CD4-positive, CD25-positive, alpha-beta regulatory T cell (primary cell): Measurements from ENCODE around the gene CDT1. TPM values are rescaled to one million over a fixed set of nuclear protein-coding genes. Genes with fewer than 3 reads are reported as not detected.
"Not testable (repeated sequence)": the region's sequence is repeated elsewhere in the genome, so short reads cannot be mapped to it uniquely, and the experiment has no call there.

ENCODE experiments used
- ATAC-seq, 2 donors: fragments of 150-1000 bp; cut with Tn5 transposase; one replicate each; pipeline ENCODE4 v1.10.0; 2021; ENCODE audit warnings: low read depth in 2 of 2, moderate number of reproducible peaks in 2 of 2, moderate library complexity in 1 of 2
- DNase-seq, 3 donors: peaks; one replicate each; pipeline versions ENCODE4 v3.0.0 to v3.0.0-alpha.2; 2012 to 2022; ENCODE audit warnings: mixed read lengths in 1 of 3
- H3K27ac ChIP-seq: one replicate; pipeline ENCODE4 v1.7.0; 2013; ENCODE audit warnings: mild to moderate bottlenecking, low read length; ENCODE audit not compliant: insufficient read depth, poor library complexity, severe bottlenecking
- H3K27me3 ChIP-seq: one replicate; pipeline ENCODE4 v1.7.0; 2013; ENCODE audit warnings: low read length; ENCODE audit not compliant: control insufficient read depth, insufficient read depth
- H3K36me3 ChIP-seq: one replicate; pipeline ENCODE4 v1.7.0; 2013; ENCODE audit warnings: mild to moderate bottlenecking, low read length, moderate library complexity; ENCODE audit not compliant: control insufficient read depth, insufficient read depth
- H3K4me1 ChIP-seq: 2 replicates; pipeline ENCODE4 v1.7.0; 2013; ENCODE audit warnings: mild to moderate bottlenecking, low read length; ENCODE audit not compliant: insufficient read depth, control insufficient read depth, poor library complexity, severe bottlenecking
- H3K4me3 ChIP-seq: one replicate; pipeline ENCODE4 v1.7.0; 2013; ENCODE audit warnings: low read depth, mild to moderate bottlenecking, low read length, moderate library complexity
- H3K9me3 ChIP-seq, 2 experiments: 1 replicate in 1 of 2; 2 replicates in 1 of 2; pipeline ENCODE4 v1.7.0; 2013; ENCODE audit warnings: low read length in 2 of 2, mild to moderate bottlenecking in 1 of 2, moderate library complexity in 1 of 2; ENCODE audit not compliant: control insufficient read depth in 2 of 2
- H3K27ac Mint-ChIP-seq, 3 donors: one replicate each; pipeline ENCODE4 v1.8.0; 2020 to 2022; ENCODE audit warnings: mild to moderate bottlenecking in 3 of 3, mixed read lengths in 3 of 3, moderate library complexity in 2 of 3
- H3K27me3 Mint-ChIP-seq: one replicate; pipeline ENCODE4 v1.8.0; 2022; ENCODE audit warnings: mild to moderate bottlenecking, mixed read lengths
- H3K36me3 Mint-ChIP-seq: one replicate; pipeline ENCODE4 v1.8.0; 2020; ENCODE audit warnings: mixed read lengths
- H3K4me1 Mint-ChIP-seq, 4 donors: one replicate each; pipeline ENCODE4 v1.8.0; 2020 to 2022; ENCODE audit warnings: mixed read lengths in 4 of 4, mild to moderate bottlenecking in 1 of 4
- H3K4me3 Mint-ChIP-seq, 4 donors: one replicate each; pipeline ENCODE4 v1.8.0; 2020 to 2022; ENCODE audit warnings: mild to moderate bottlenecking in 4 of 4, mixed read lengths in 4 of 4, moderate library complexity in 3 of 4
- H3K9me3 Mint-ChIP-seq, 7 donors: one replicate each; pipeline ENCODE4 v1.8.0; 2020 to 2022; ENCODE audit warnings: mixed read lengths in 7 of 7, mild to moderate bottlenecking in 3 of 7, moderate library complexity in 2 of 7
- polyA plus RNA-seq, 4 donors: library from polyadenylated mRNA; unstranded; fragments of 300-500 nt; fragmentation: Illumina TruSeq; gene quantifications; one replicate each; pipeline ENCODE4 v1.2.3, GENCODE V29; 2021
- total RNA-seq: library from RNA; stranded (reverse); gene quantifications from one replicate; pipeline ENCODE4 v1.2.3, GENCODE V29; 2022

Gene CDT1
- total and polyA plus RNA-seq, 5 donors from 2014 or later = 0.60 to 4.8 (median 1.4) TPM

DNA sequence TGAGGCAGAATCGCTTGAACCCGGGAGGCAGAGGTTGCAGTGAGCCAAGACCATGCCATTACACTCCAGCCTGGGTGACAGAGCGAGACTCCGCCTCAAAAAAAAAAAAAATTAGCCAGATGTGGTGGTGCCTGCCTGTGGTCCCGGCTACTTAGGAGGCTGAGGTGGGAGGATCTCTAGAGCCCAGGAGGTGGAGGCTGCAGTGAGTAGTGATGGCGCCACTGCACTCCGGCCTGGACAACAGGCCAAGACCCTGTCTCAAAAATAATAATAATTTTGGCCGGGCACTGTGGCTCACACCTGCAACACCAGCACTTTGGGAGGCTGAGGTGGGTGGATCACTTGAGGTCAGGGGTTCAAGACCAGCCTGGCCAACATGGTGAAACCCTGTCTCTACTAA is 14.8 kb upstream of the CDT1 start:
- H3K36me3 Mint-ChIP-seq, DNase-seq: not testable (repeated sequence)
- peak overlapping the region in 1 of 3 donors; percentile 63 for H3K27ac Mint-ChIP-seq

GRCh38 chr16:88789594-88789993 is 14.0 kb upstream of the CDT1 start:
- Histone ChIP-seq H3K27ac (no peak overlapping the region), H3K36me3 (no peaks in the 10 kb centered on the region), H3K9me3 (no peaks in the 10 kb centered on the region), H3K4me3 (no peak overlapping the region), H3K4me1 (peaks cover 51% of the 10 kb centered on the region), H3K27me3 (no peaks in the 10 kb centered on the region)
- H3K36me3 Mint-ChIP-seq = no peaks in the 10 kb centered on the region
- H3K9me3 Mint-ChIP-seq = no peaks in the 10 kb centered on the region
- ATAC-seq = no peak
- H3K27me3 Mint-ChIP-seq = peaks cover 2% of the 10 kb centered on the region
- no peak for DNase-seq
- H3K27ac Mint-ChIP-seq = peak overlapping the region in 2 of 3 donors; percentile 20 to 67
- H3K4me1 Mint-ChIP-seq = peaks cover 0 to 47% (median 20%) of the 10 kb centered on the region in 4 donors
- peak overlapping the region in 3 of 4 donors; percentile 50 to 81 (median 71) for H3K4me3 Mint-ChIP-seq

More for the DNA sequence above, 14.8 kb upstream of the CDT1 start:
- not testable (repeated sequence) for H3K4me3 ChIP-seq, ATAC-seq, H3K4me3 Mint-ChIP-seq, H3K9me3 ChIP-seq, H3K9me3 Mint-ChIP-seq, H3K36me3 ChIP-seq, H3K27me3 Mint-ChIP-seq, H3K27ac ChIP-seq, H3K27me3 ChIP-seq
- peaks cover 49% of the 10 kb centered on the region for H3K4me1 ChIP-seq
- peaks cover 0 to 40% (median 19%) of the 10 kb centered on the region in 4 donors for H3K4me1 Mint-ChIP-seq

GRCh38 chr16:88790312-88791211 is 13.0 kb upstream of the CDT1 start:
- peak overlapping the region; percentile 72 for H3K27ac ChIP-seq
- H3K36me3 Mint-ChIP-seq = no peaks in the 10 kb centered on the region
- no peaks in the 10 kb centered on the region for H3K9me3 ChIP-seq
- peak; percentile 30 to 84 (median 49) for DNase-seq
- H3K27me3 Mint-ChIP-seq = peaks cover 4% of the 10 kb centered on the region
- peak; percentile 72 to 75 for ATAC-seq
- H3K4me3 ChIP-seq = peak overlapping the region; percentile 55
- H3K36me3 ChIP-seq = no peaks in the 10 kb centered on the region
- no peaks in the 10 kb centered on the region for H3K9me3 Mint-ChIP-seq
- peak overlapping the region; percentile 50 to 81 (median 70) for H3K4me3 Mint-ChIP-seq
- peak overlapping the region; percentile 67 to 81 (median 76) for H3K27ac Mint-ChIP-seq
- H3K4me1 ChIP-seq = peaks cover 59% of the 10 kb centered on the region
- H3K27me3 ChIP-seq = no peaks in the 10 kb centered on the region
- H3K4me1 Mint-ChIP-seq = peaks cover 0 to 57% (median 24%) of the 10 kb centered on the region in 4 donors

- Histone ChIP-seq H3K4me3 (no peak overlapping the region), H3K27me3 (no peaks in the 10 kb centered on the region), H3K4me1 (peaks cover 57% of the 10 kb centered on the region), H3K27ac (peak overlapping the region; percentile 47), H3K36me3 (no peaks in the 10 kb centered on the region), H3K9me3 (no peaks in the 10 kb centered on the region)
- peaks cover 0 to 61% (median 27%) of the 10 kb centered on the region in 4 donors for H3K4me1 Mint-ChIP-seq
- H3K9me3 Mint-ChIP-seq = no peaks in the 10 kb centered on the region
- H3K27ac Mint-ChIP-seq = peak overlapping the region in 2 of 3 donors; percentile 78 to 83
- no peaks in the 10 kb centered on the region for H3K36me3 Mint-ChIP-seq
- peaks cover 4% of the 10 kb centered on the region for H3K27me3 Mint-ChIP-seq
- H3K4me3 Mint-ChIP-seq = peak overlapping the region in 1 of 4 donors; percentile 38
- no peak for DNase-seq
- no peak for ATAC-seq
Measured at GRCh38 chr16:88792078-88792550, 11.5 kb upstream of the CDT1 start.

GRCh38 chr16:88792668-88793250 is 10.8 kb upstream of the CDT1 start:
- no peaks in the 10 kb centered on the region for H3K36me3 Mint-ChIP-seq
- peak overlapping the region; percentile 47 for H3K27ac ChIP-seq

DNA sequence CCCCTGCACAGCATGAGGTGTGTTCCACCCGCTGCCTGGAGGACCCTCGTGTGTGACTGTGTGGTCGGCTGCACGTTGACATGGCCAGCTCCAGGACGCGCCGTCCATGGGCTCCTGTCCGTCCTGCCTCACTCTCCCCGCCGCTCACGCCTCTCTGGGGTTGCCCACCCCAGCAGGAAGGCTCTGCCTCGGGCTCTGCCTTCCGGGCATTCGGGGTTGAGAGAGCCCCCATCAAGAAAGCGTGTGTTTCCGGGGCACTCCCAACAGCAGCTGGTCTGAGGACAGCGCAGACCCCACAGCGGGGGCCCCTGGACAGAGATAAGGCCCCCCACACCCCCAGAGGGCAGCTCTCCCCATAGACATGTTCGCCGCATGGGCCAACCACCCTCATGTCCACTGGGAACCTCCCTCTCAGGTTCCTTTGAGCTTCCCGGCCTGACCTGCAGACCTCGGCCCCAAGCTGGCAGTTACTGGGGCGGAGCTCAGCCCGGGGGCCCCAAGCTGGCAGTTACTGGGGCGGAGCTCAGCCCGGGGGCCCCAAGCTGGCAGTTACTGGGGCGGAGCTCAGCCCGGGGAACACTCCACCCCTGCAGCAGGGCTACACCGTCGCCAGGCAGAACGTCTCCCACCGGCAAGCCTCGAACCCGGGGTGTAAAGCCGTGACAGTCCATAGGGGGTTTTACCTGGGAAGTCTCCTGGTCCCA is 10.2 kb upstream of the CDT1 start:
- Mint-ChIP-seq H3K4me1 (peaks cover 0 to 61% (median 26%) of the 10 kb centered on the region in 4 donors), H3K9me3 (no peaks in the 10 kb centered on the region), H3K4me3 (peak overlapping the region in 3 of 4 donors; percentile 7 to 79 (median 36)), H3K36me3 (no peaks in the 10 kb centered on the region), H3K27ac (peak overlapping the region; percentile 66 to 83 (median 73)), H3K27me3 (peaks cover 4% of the 10 kb centered on the region)
- Histone ChIP-seq H3K4me1 (peaks cover 57% of the 10 kb centered on the region), H3K36me3 (no peaks in the 10 kb centered on the region), H3K27ac (peak overlapping the region; percentile 41), H3K4me3 (no peak overlapping the region), H3K9me3 (no peaks in the 10 kb centered on the region), H3K27me3 (no peaks in the 10 kb centered on the region)
- no peak for ATAC-seq
- no peak for DNase-seq

More at GRCh38 chr16:88792668-88793250, 10.8 kb upstream of the CDT1 start:
- Histone ChIP-seq H3K36me3 (no peaks in the 10 kb centered on the region), H3K4me3 (no peak overlapping the region), H3K9me3 (no peaks in the 10 kb centered on the region), H3K27me3 (no peaks in the 10 kb centered on the region), H3K4me1 (peaks cover 57% of the 10 kb centered on the region)
- Mint-ChIP-seq H3K27ac (peak overlapping the region in 2 of 3 donors; percentile 78 to 83), H3K4me3 (peak overlapping the region in 3 of 4 donors; percentile 39 to 79 (median 65)), H3K4me1 (peaks cover 0 to 61% (median 26%) of the 10 kb centered on the region in 4 donors), H3K27me3 (peaks cover 4% of the 10 kb centered on the region), H3K9me3 (no peaks in the 10 kb centered on the region)
- no peak for ATAC-seq
- DNase-seq = no peak

- H3K4me3 ChIP-seq = no peak overlapping the region
- Mint-ChIP-seq H3K27ac (no peak overlapping the region), H3K36me3 (no peaks in the 10 kb centered on the region), H3K4me1 (peaks cover 0 to 52% (median 19%) of the 10 kb centered on the region in 4 donors), H3K4me3 (peak overlapping the region in 1 of 4 donors; percentile 49), H3K27me3 (peaks cover 4% of the 10 kb centered on the region), H3K9me3 (no peaks in the 10 kb centered on the region)
- H3K27ac ChIP-seq = no peak overlapping the region
- peaks cover 44% of the 10 kb centered on the region for H3K4me1 ChIP-seq
- H3K27me3 ChIP-seq = no peaks in the 10 kb centered on the region
- ATAC-seq (no peak), DNase-seq (no peak)
- no peaks in the 10 kb centered on the region for H3K36me3 ChIP-seq
- no peaks in the 10 kb centered on the region for H3K9me3 ChIP-seq
Measured at GRCh38 chr16:88796278-88796677, 7.3 kb upstream of the CDT1 start.
